Hepatocyte (in vitro differentiated cells): ENCODE measurements around the gene NPTN. TPM values are rescaled to one million over a fixed set of nuclear protein-coding genes. Genes with fewer than 3 reads are reported as not detected.
"Not testable (repeated sequence)": the region's sequence is repeated elsewhere in the genome, so short reads cannot be mapped to it uniquely, and the experiment has no call there.

Experiments used
- DNase-seq: peaks from one replicate; pipeline ENCODE4 v3.0.0-alpha.2; 2016; ENCODE audit warnings: low spot score
- H2AFZ ChIP-seq: fragments of 200-600 bp; sonication (generic); 2 replicates; pipeline ENCODE4 v1.6.0; 2016; ENCODE audit warnings: antibody characterized with exemption, mild to moderate bottlenecking
- H3K27ac ChIP-seq: fragments of 200-600 bp; sonication (generic); 2 replicates; pipeline ENCODE4 v1.5.1; 2016; ENCODE audit warnings: mild to moderate bottlenecking
- H3K27me3 ChIP-seq: fragments of 200-600 bp; sonication (generic); 2 replicates; pipeline ENCODE4 v1.6.1; 2016
- H3K36me3 ChIP-seq: fragments of 200-600 bp; sonication (generic); replicated peaks from 2 replicates; pipeline ENCODE4 v1.5.1; 2016; ENCODE audit warnings: low read depth; ENCODE audit not compliant: insufficient read depth
- H3K4me1 ChIP-seq: fragments of 200-600 bp; sonication (generic); 2 replicates; pipeline ENCODE4 v1.5.1; 2016; ENCODE audit warnings: mild to moderate bottlenecking, moderate library complexity; ENCODE audit not compliant: insufficient read depth
- H3K4me2 ChIP-seq: fragments of 200-600 bp; sonication (generic); 2 replicates; pipeline ENCODE4 v1.6.0; 2016
- H3K4me3 ChIP-seq: fragments of 200-600 bp; sonication (generic); 2 replicates; pipeline ENCODE4 v1.5.1; 2016; ENCODE audit warnings: mild to moderate bottlenecking
- H3K79me2 ChIP-seq: fragments of 200-600 bp; sonication (generic); 2 replicates; pipeline ENCODE4 v1.6.0; 2017; ENCODE audit warnings: mild to moderate bottlenecking
- H3K9me2 ChIP-seq: fragments of 200-600 bp; sonication (generic); replicated peaks from 2 replicates; pipeline ENCODE4 v1.6.0; 2017; ENCODE audit warnings: mild to moderate bottlenecking; ENCODE audit not compliant: insufficient read depth
- H3K9me3 ChIP-seq: fragments of 200-600 bp; sonication (generic); 2 replicates; pipeline ENCODE4 v1.5.1; 2016; ENCODE audit warnings: low read depth, mild to moderate bottlenecking
- H4K20me1 ChIP-seq: fragments of 200-600 bp; sonication (generic); 2 replicates; pipeline ENCODE4 v1.6.0; 2016; ENCODE audit warnings: mild to moderate bottlenecking; ENCODE audit not compliant: insufficient read depth, poor library complexity, severe bottlenecking
- CTCF ChIP-seq: fragments of 200-600 bp; sonication (generic); IDR thresholded peaks from 2 replicates; pipeline ENCODE4 v1.5.1; 2016; ENCODE audit warnings: antibody characterized with exemption, mild to moderate bottlenecking; ENCODE audit not compliant: poor library complexity
- EZH2 ChIP-seq: fragments of 200-600 bp; sonication (generic); IDR thresholded peaks from 2 replicates; pipeline ENCODE4 v1.6.1; 2016; ENCODE audit warnings: antibody characterized with exemption, mild to moderate bottlenecking, borderline replicate concordance
- EZH2phosphoT487 ChIP-seq: fragments of 200-600 bp; sonication (generic); IDR thresholded peaks from one replicate; pipeline ENCODE4 v1.6.1; 2018; ENCODE audit warnings: antibody characterized with exemption, mild to moderate bottlenecking, low read depth, moderate library complexity; ENCODE audit not compliant: unreplicated experiment, severe bottlenecking
- WGBS: methylation state at CpG from one replicate; pipeline ENCODE4 v1.1.6; 2016; ENCODE audit warnings: low lambda C conversion rate; ENCODE audit errors: missing lambda C conversion rate; 5-methylcytosine and 5-hydroxymethylcytosine counted together
- polyA plus RNA-seq: library from polyadenylated mRNA; unstranded; fragments of >200 nt; fragmentation: Nextera tagmentation; extraction: Ambion mirVana; gene quantifications from 2 replicates; pipeline ENCODE4 v1.2.1, GENCODE V29; 2016
- total RNA-seq: library from RNA; depleted of rRNA; stranded (reverse); fragments of >200 nt; gene quantifications from 2 replicates; pipeline ENCODE4 v1.2.3, GENCODE V29; 2014

The NPTN gene
- total and polyA plus RNA-seq, 2 experiments from 2014 or later = 153 to 234 TPM

GRCh38 chr15:73550190-73550589 lies 83.0 kb downstream of the NPTN start:
- Histone ChIP-seq H3K4me2 (no peak overlapping the region), H3K4me1 (no peaks in the 10 kb centered on the region), H2AFZ (no peak overlapping the region), H4K20me1 (no peaks in the 10 kb centered on the region), H3K9me2 (no peaks in the 10 kb centered on the region), H3K36me3 (no peaks in the 10 kb centered on the region), H3K4me3 (no peak overlapping the region), H3K9me3 (no peaks in the 10 kb centered on the region), H3K79me2 (no peaks in the 10 kb centered on the region), H3K27ac (no peak overlapping the region), H3K27me3 (no peaks in the 10 kb centered on the region)
- DNase-seq = no peak
- TF ChIP-seq CTCF (no peak), EZH2phosphoT487 (no peak), EZH2 (no peak)

GRCh38 chr15:73548925-73549324 lies 84.3 kb downstream of the NPTN start:
- H3K4me3 ChIP-seq = not testable (repeated sequence)

GRCh38 chr15:73541479-73541878 lies 91.7 kb downstream of the NPTN start:
- Histone ChIP-seq H3K27me3 (no peaks in the 10 kb centered on the region), H2AFZ (no peak overlapping the region), H3K4me2 (no peak overlapping the region), H4K20me1 (no peaks in the 10 kb centered on the region), H3K9me2 (no peaks in the 10 kb centered on the region), H3K79me2 (no peaks in the 10 kb centered on the region), H3K27ac (no peak overlapping the region), H3K9me3 (no peaks in the 10 kb centered on the region), H3K4me1 (no peaks in the 10 kb centered on the region), H3K4me3 (no peak overlapping the region), H3K36me3 (no peaks in the 10 kb centered on the region)
- DNase-seq = no peak
- TF ChIP-seq EZH2phosphoT487 = no peak
- TF ChIP-seq CTCF = no peak
- no peak for TF ChIP-seq EZH2

More at GRCh38 chr15:73548925-73549324, 84.3 kb downstream of the NPTN start:
- WGBS = 86% methylated on average over 3 of the region's 3 CpGs
- not testable (repeated sequence) for H3K4me1 ChIP-seq, H2AFZ ChIP-seq, DNase-seq, H4K20me1 ChIP-seq, H3K27ac ChIP-seq, H3K27me3 ChIP-seq, H3K79me2 ChIP-seq, H3K9me3 ChIP-seq, H3K36me3 ChIP-seq, H3K9me2 ChIP-seq, H3K4me2 ChIP-seq

- Histone ChIP-seq H3K27ac (no peak overlapping the region), H2AFZ (no peak overlapping the region), H3K9me2 (no peaks in the 10 kb centered on the region), H3K4me1 (no peaks in the 10 kb centered on the region), H3K9me3 (no peaks in the 10 kb centered on the region), H3K27me3 (no peaks in the 10 kb centered on the region), H3K36me3 (no peaks in the 10 kb centered on the region), H4K20me1 (no peaks in the 10 kb centered on the region), H3K4me2 (no peak overlapping the region), H3K4me3 (no peak overlapping the region), H3K79me2 (no peaks in the 10 kb centered on the region)
- TF ChIP-seq CTCF = no peak
- TF ChIP-seq EZH2phosphoT487 = no peak
- no peak for TF ChIP-seq EZH2
- no peak for DNase-seq
- 75% methylated on average over 3 of the region's 3 CpGs for WGBS
These were observed 93.0 kb downstream of the NPTN start for GRCh38 chr15:73540161-73540560.
